ENCODE data around the gene LRP6.
"Not testable (repeated sequence)": the region's sequence is repeated elsewhere in the genome, so short reads cannot be mapped to it uniquely, and the experiment has no call there.

Gene LRP6

GRCh38 chr12:12266873-12267741 is at the start of gene LRP6:
LRP6 (minus strand) TSS chr12:12267044; CDS start chr12:12266735, 309 bp downstream.
- peak; percentile 92 for DNase-seq (ENCODE audit: low read depth)

- no peak for DNase-seq (ENCODE audit: low read depth)
Measured at GRCh38 chr12:12315838-12316237, 49.0 kb upstream of the LRP6 start.

GRCh38 chr12:12310695-12311094 is 43.9 kb upstream of the LRP6 start:
- not testable (repeated sequence) for DNase-seq (ENCODE audit: low read depth)

- no peak for DNase-seq (ENCODE audit: low read depth)
Measured at GRCh38 chr12:12305568-12306300, 38.9 kb upstream of the LRP6 start.

GRCh38 chr12:12302976-12303375 is 36.1 kb upstream of the LRP6 start:
- no peak for DNase-seq (ENCODE audit: low read depth)

GRCh38 chr12:12301122-12301521 is 34.3 kb upstream of the LRP6 start:
- DNase-seq (ENCODE audit: low read depth): no peak

- DNase-seq (ENCODE audit: low read depth): no peak
Measured at GRCh38 chr12:12297201-12297830, 30.5 kb upstream of the LRP6 start.

- DNase-seq (ENCODE audit: low read depth): peak; percentile 41
Measured at GRCh38 chr12:12294215-12295005, 27.6 kb upstream of the LRP6 start.

- no peak for DNase-seq (ENCODE audit: low read depth)
Measured at GRCh38 chr12:12290206-12290605, 23.4 kb upstream of the LRP6 start.

GRCh38 chr12:12286441-12286840 is 19.6 kb upstream of the LRP6 start:
- no peak for DNase-seq (ENCODE audit: low read depth)

- peak; percentile 84 for DNase-seq (ENCODE audit: low read depth)
Measured at GRCh38 chr12:12282761-12283425, 16.0 kb upstream of the LRP6 start.

- DNase-seq (ENCODE audit: low read depth): no peak
Measured at GRCh38 chr12:12282202-12282601, 15.4 kb upstream of the LRP6 start.

GRCh38 chr12:12281134-12281533 is 14.3 kb upstream of the LRP6 start:
- no peak for DNase-seq (ENCODE audit: low read depth)

- peak; percentile 12 for DNase-seq (ENCODE audit: low read depth)
Measured at GRCh38 chr12:12278899-12279298, 12.1 kb upstream of the LRP6 start.

GRCh38 chr12:12275874-12276273 is 9.0 kb upstream of the LRP6 start:
- no peak for DNase-seq (ENCODE audit: low read depth)

GRCh38 chr12:12273291-12273957 is 6.6 kb upstream of the LRP6 start:
- no peak for DNase-seq (ENCODE audit: low read depth)

GRCh38 chr12:12272869-12273268 is 6.0 kb upstream of the LRP6 start:
- peak; percentile 41 for DNase-seq (ENCODE audit: low read depth)

- DNase-seq (ENCODE audit: low read depth): no peak
Measured at GRCh38 chr12:12270226-12270625, 3.4 kb upstream of the LRP6 start.

GRCh38 chr12:12267742-12268200 is 927 bp upstream of the LRP6 start:
- DNase-seq (ENCODE audit: low read depth): no peak

GRCh38 chr12:12266389-12266872 is 413 bp downstream of the LRP6 start:
- DNase-seq (ENCODE audit: low read depth): no peak
